ENCODE data around the gene DCAF8L1.

DNA sequence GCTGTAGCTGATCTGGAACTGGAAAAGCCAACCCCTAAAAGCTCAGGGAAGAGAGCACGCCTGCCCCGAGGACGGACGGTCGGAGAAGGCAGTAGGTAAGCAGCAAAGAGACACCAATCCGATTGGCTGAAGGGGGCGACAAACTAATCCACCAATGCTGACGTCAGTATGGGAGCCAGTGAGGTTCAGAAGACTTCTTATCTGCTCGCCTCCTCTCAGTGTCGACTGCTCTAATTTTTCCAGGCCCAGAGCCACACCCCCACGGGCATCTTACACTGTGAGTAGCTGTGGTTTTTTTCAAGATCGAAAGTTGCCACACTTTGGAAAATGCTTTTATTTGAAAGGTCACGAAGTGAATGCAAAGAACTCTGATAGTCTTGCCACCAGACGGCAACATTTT, at the start of gene DCAF8L1:
- TF ChIP-seq, protein P1, sequence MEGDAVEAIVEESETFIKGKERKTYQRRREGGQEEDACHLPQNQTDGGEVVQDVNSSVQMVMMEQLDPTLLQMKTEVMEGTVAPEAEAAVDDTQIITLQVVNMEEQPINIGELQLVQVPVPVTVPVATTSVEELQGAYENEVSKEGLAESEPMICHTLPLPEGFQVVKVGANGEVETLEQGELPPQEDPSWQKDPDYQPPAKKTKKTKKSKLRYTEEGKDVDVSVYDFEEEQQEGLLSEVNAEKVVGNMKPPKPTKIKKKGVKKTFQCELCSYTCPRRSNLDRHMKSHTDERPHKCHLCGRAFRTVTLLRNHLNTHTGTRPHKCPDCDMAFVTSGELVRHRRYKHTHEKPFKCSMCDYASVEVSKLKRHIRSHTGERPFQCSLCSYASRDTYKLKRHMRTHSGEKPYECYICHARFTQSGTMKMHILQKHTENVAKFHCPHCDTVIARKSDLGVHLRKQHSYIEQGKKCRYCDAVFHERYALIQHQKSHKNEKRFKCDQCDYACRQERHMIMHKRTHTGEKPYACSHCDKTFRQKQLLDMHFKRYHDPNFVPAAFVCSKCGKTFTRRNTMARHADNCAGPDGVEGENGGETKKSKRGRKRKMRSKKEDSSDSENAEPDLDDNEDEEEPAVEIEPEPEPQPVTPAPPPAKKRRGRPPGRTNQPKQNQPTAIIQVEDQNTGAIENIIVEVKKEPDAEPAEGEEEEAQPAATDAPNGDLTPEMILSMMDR (IDR thresholded peaks at IDR 0.05), result no peak
- TF ChIP-seq POLR2AphosphoS5 (IDR thresholded peaks at IDR 0.05), result no peak

Data from gastroesophageal sphincter (tissue), 3 donors.